Liver (tissue), 9 donors: Measurements from ENCODE around the gene TMTC1. TPM values are rescaled to one million over a fixed set of nuclear protein-coding genes. Genes with fewer than 3 reads are reported as not detected.

Experiments
- DNase-seq: peaks from one replicate; pipeline ENCODE4 v3.0.0-alpha.2; 2017; ENCODE audit warnings: low spot score
- H3K27ac ChIP-seq, 2 donors: one replicate each; pipeline ENCODE4 v1.7.0; 2013; ENCODE audit warnings: inconsistent platforms in 2 of 2, low read length in 2 of 2, control low read depth in 1 of 2, low read depth in 1 of 2, mild to moderate bottlenecking in 1 of 2
- H3K27me3 ChIP-seq, 4 donors: one replicate each; pipeline versions ENCODE4 v1.6.1 to v1.7.0; 2013; ENCODE audit warnings: low read length in 3 of 4, inconsistent platforms in 1 of 4, mild to moderate bottlenecking in 1 of 4, moderate library complexity in 1 of 4; ENCODE audit not compliant: control insufficient read depth in 4 of 4, insufficient read depth in 4 of 4
- H3K36me3 ChIP-seq, 4 donors: one replicate each; pipeline versions ENCODE4 v1.6.1 to v1.7.0; 2013; ENCODE audit warnings: low read length in 3 of 4, mild to moderate bottlenecking in 3 of 4, low read depth in 1 of 4, moderate library complexity in 1 of 4; ENCODE audit not compliant: control insufficient read depth in 4 of 4, insufficient read depth in 3 of 4
- H3K4me1 ChIP-seq, 4 donors: one replicate each; pipeline versions ENCODE4 v1.6.1 to v1.7.0; 2013; ENCODE audit warnings: low read length in 3 of 4, mild to moderate bottlenecking in 3 of 4, moderate library complexity in 1 of 4; ENCODE audit not compliant: control insufficient read depth in 4 of 4, insufficient read depth in 4 of 4
- H3K4me3 ChIP-seq, 3 donors: one replicate each; pipeline versions ENCODE4 v1.6.1 to v1.7.0; 2013; ENCODE audit warnings: low read length in 3 of 3, control low read depth in 1 of 3, low read depth in 1 of 3, mild to moderate bottlenecking in 1 of 3
- H3K9ac ChIP-seq, 2 donors: one replicate each; pipeline ENCODE4 v1.7.0; 2013; ENCODE audit warnings: low read length in 2 of 2, mild to moderate bottlenecking in 2 of 2, moderate library complexity in 2 of 2, control low read depth in 1 of 2, low read depth in 1 of 2
- H3K9me3 ChIP-seq, 4 donors: one replicate each; pipeline versions ENCODE4 v1.6.1 to v1.7.0; 2013; ENCODE audit warnings: low read length in 3 of 4; ENCODE audit not compliant: control insufficient read depth in 4 of 4
- ATF3 ChIP-seq: IDR thresholded peaks from 2 replicates; pipeline ENCODE4 v1.6.1; 2016; ENCODE audit warnings: antibody characterized with exemption
- CTCF ChIP-seq: fragments of 150-350 bp; IDR thresholded peaks from 2 replicates; pipeline ENCODE4 v1.5.1; 2017; ENCODE audit warnings: improper control_type of control experiment, low read depth, low read length; ENCODE audit not compliant: missing input control
- EGR1 ChIP-seq, 2 donors: IDR thresholded peaks; 2 replicates each; pipeline ENCODE4 v1.6.1; 2016 to 2018; ENCODE audit warnings: antibody characterized with exemption in 2 of 2, low read depth in 2 of 2
- FOXA1 ChIP-seq: IDR thresholded peaks from 2 replicates; pipeline ENCODE4 v1.6.1; 2016; ENCODE audit warnings: antibody characterized with exemption
- FOXA2 ChIP-seq: IDR thresholded peaks from 2 replicates; pipeline ENCODE4 v1.6.1; 2016; ENCODE audit warnings: antibody characterized with exemption
- GABPA ChIP-seq, 2 donors: IDR thresholded peaks in 1 of 2; conservative IDR thresholded peaks in 1 of 2; 2 replicates each; pipeline ENCODE4 v1.6.1; 2016; ENCODE audit warnings: antibody characterized with exemption in 2 of 2, mild to moderate bottlenecking in 1 of 2, moderate library complexity in 1 of 2
- HNF4A ChIP-seq, 2 donors: conservative IDR thresholded peaks; 2 replicates each; pipeline ENCODE4 v1.6.1; 2016; ENCODE audit warnings: antibody characterized with exemption in 2 of 2, mild to moderate bottlenecking in 2 of 2
- HNF4G ChIP-seq: IDR thresholded peaks from 2 replicates; pipeline ENCODE4 v1.6.1; 2016; ENCODE audit warnings: antibody characterized with exemption
- JUND ChIP-seq, 2 donors: IDR thresholded peaks; 2 replicates each; pipeline ENCODE4 v1.6.1; 2016; ENCODE audit warnings: antibody characterized with exemption in 2 of 2
- MAX ChIP-seq: IDR thresholded peaks from 2 replicates; pipeline ENCODE4 v1.6.1; 2016; ENCODE audit warnings: antibody characterized with exemption
- NR2F2 ChIP-seq: IDR thresholded peaks from 2 replicates; pipeline ENCODE4 v1.6.1; 2016; ENCODE audit warnings: antibody characterized with exemption
- RAD21 ChIP-seq, 2 donors: IDR thresholded peaks; 2 replicates each; pipeline ENCODE4 v1.6.1; 2016; ENCODE audit warnings: antibody characterized with exemption in 2 of 2, mild to moderate bottlenecking in 2 of 2
- REST ChIP-seq: IDR thresholded peaks from 2 replicates; pipeline ENCODE4 v1.6.1; 2016; ENCODE audit warnings: antibody characterized with exemption, mild to moderate bottlenecking
- RXRA ChIP-seq, 2 donors: IDR thresholded peaks; 2 replicates each; pipeline ENCODE4 v1.6.1; 2017 to 2018; ENCODE audit warnings: antibody characterized with exemption in 2 of 2, mild to moderate bottlenecking in 1 of 2
- SP1 ChIP-seq: IDR thresholded peaks from 2 replicates; pipeline ENCODE4 v1.6.1; 2018; ENCODE audit warnings: antibody characterized with exemption, mild to moderate bottlenecking
- TAF1 ChIP-seq: conservative IDR thresholded peaks from 2 replicates; pipeline ENCODE4 v1.6.1; 2016; ENCODE audit warnings: antibody characterized with exemption, mild to moderate bottlenecking
- YY1 ChIP-seq: IDR thresholded peaks from 2 replicates; pipeline ENCODE4 v1.6.1; 2016; ENCODE audit warnings: antibody characterized with exemption, mild to moderate bottlenecking
- ZBTB33 ChIP-seq: IDR thresholded peaks from 2 replicates; pipeline ENCODE4 v1.6.1; 2016; ENCODE audit warnings: antibody characterized with exemption
- WGBS: extraction: QIAGEN DNeasy Blood & Tissue Kit; methylation state at CpG from one replicate; pipeline ENCODE4 v1.1.7; 2013; 5-methylcytosine and 5-hydroxymethylcytosine counted together
- polyA plus RNA-seq, 2 donors: library from polyadenylated mRNA; stranded (reverse) in 1 of 2; unstranded in 1 of 2; fragments of 200-250 nt in 1 of 2; fragments of >200 nt in 1 of 2; fragmentation: Nextera tagmentation in 1 of 2; extraction: Ambion mirVana in 1 of 2; gene quantifications; one replicate each; pipeline versions ENCODE4 v1.2.1 to v1.2.3, GENCODE V29; 2013 to 2015
- total RNA-seq, 2 donors: library from RNA; depleted of rRNA; stranded (reverse); fragments of >200 nt; gene quantifications; one replicate each; pipeline ENCODE4 v1.2.3, GENCODE V29; 2014
- donor health status: healthy.
- donor health status: healthy.
- donor health status: healthy.
- donor health status: healthy.
- donor health status: healthy.

TMTC1 gene
- total and polyA plus RNA-seq, 4 donors: 0.76 to 3.3 (median 2.1) TPM

- H3K27ac ChIP-seq: no peak overlapping the region
- no peaks in the 10 kb centered on the region for H3K27me3 ChIP-seq
- TF ChIP-seq ATF3 (no peak), FOXA1 (no peak), FOXA2 (no peak), GABPA (IDR thresholded peaks at IDR 0.05 in 1 of 2, conservative IDR thresholded peaks at IDR 0.05 in 1 of 2) (no peak), REST (no peak), JUND (IDR thresholded peaks at IDR 0.05) (no peak), ZBTB33 (no peak), EGR1 (IDR thresholded peaks at IDR 0.05; ENCODE audit: low read depth in 2 of 2) (no peak), HNF4G (no peak), TAF1 (no peak), CTCF (no peak), MAX (no peak), RAD21 (IDR thresholded peaks at IDR 0.05) (no peak), RXRA (IDR thresholded peaks at IDR 0.05) (no peak), NR2F2 (no peak), HNF4A (conservative IDR thresholded peaks at IDR 0.05) (no peak), YY1 (no peak), SP1 (no peak)
- 88% methylated on average over 3 of the region's 3 CpGs for WGBS
- H3K9ac ChIP-seq: no peak overlapping the region
- no peaks in the 10 kb centered on the region for H3K4me1 ChIP-seq
- no peak for DNase-seq
- no peak overlapping the region for H3K4me3 ChIP-seq
- H3K36me3 ChIP-seq: no peaks in the 10 kb centered on the region
- no peaks in the 10 kb centered on the region for H3K9me3 ChIP-seq
Measured at GRCh38 chr12:29692237-29692636, 91.5 kb downstream of the TMTC1 start.
